WTC11 (cell line): ENCODE results near the gene SAPCD2. TPM values are rescaled to one million over a fixed set of nuclear protein-coding genes. Genes with fewer than 3 reads are reported as not detected.

Source experiments
- ATAC-seq: fragments of 200-7000 bp; cut with Tn5 transposase; 2 replicates; pipeline ENCODE4 v1.10.0; 2021; ENCODE audit warnings: mild to moderate bottlenecking, moderate library complexity
- CTCF ChIA-PET: fragments of 300-600 bp; sonication (Branson Sonifier 250); formaldehyde crosslinking; loops from one replicate; lab custom pipeline; 2021; ENCODE audit warnings: antibody characterized with exemption; lab: Charles Lee
- POLR2A ChIA-PET: fragments of 350-600 bp; sonication (Branson Sonifier 250); formaldehyde crosslinking; loops from one replicate; lab custom pipeline; 2021; ENCODE audit warnings: antibody characterized with exemption; lab: Charles Lee
- DNase-seq: peaks from one replicate; pipeline ENCODE4 v3.0.0; 2021; ENCODE audit warnings: low spot score
- H3K27ac Mint-ChIP-seq: 2 replicates; pipeline ENCODE4 v1.8.0; 2021; ENCODE audit warnings: mixed read lengths
- H3K27me3 Mint-ChIP-seq: 2 replicates; pipeline ENCODE4 v1.8.0; 2021; ENCODE audit warnings: low read depth, mild to moderate bottlenecking, moderate library complexity, mixed read lengths
- H3K36me3 Mint-ChIP-seq: 2 replicates; pipeline ENCODE4 v1.8.0; 2021; ENCODE audit warnings: mixed read lengths
- H3K4me1 Mint-ChIP-seq: 2 replicates; pipeline ENCODE4 v1.8.0; 2022; ENCODE audit warnings: mixed read lengths
- H3K4me3 Mint-ChIP-seq: 2 replicates; pipeline ENCODE4 v1.8.0; 2021; ENCODE audit warnings: mild to moderate bottlenecking, moderate library complexity, mixed read lengths
- H3K9me3 Mint-ChIP-seq: 2 replicates; pipeline ENCODE4 v1.8.0; 2021; ENCODE audit warnings: mixed read lengths
- FOXK1 ChIP-seq: sonication (generic); formaldehyde crosslinking; IDR thresholded peaks from 2 replicates; pipeline ENCODE4 v1.8.0; 2022; ENCODE audit warnings: mild to moderate bottlenecking, moderate library complexity, missing genetic modification reagents
- JUN ChIP-seq: sonication (generic); formaldehyde crosslinking; IDR thresholded peaks from 2 replicates; pipeline ENCODE4 v1.8.0; 2023; ENCODE audit warnings: mild to moderate bottlenecking, missing genetic modification reagents
- STAT6 ChIP-seq: sonication (generic); formaldehyde crosslinking; conservative IDR thresholded peaks from 2 replicates; pipeline ENCODE4 v1.8.1; 2023; ENCODE audit warnings: mild to moderate bottlenecking, low read depth, missing genetic modification reagents, moderate library complexity
- USF1 ChIP-seq: sonication (generic); formaldehyde crosslinking; IDR thresholded peaks from 2 replicates; pipeline ENCODE4 v1.8.0; 2022; ENCODE audit warnings: mild to moderate bottlenecking, missing genetic modification reagents
- ZNF416 ChIP-seq: fragments of 250-450 bp; sonication (Bioruptor Pico); IDR thresholded peaks from 2 replicates; pipeline ENCODE4 v1.9.0; 2021; ENCODE audit warnings: mild to moderate bottlenecking, inconsistent platforms
- total RNA-seq: library from RNA; stranded (reverse); gene quantifications from 3 replicates; pipeline ENCODE4 v1.2.3, GENCODE V29; 2021
- TF ChIP-seq, protein P1 (sequence below): sonication (generic); formaldehyde crosslinking; IDR thresholded peaks from 2 replicates; pipeline ENCODE4 v1.8.0; 2022; ENCODE audit warnings: mild to moderate bottlenecking, missing genetic modification reagents
- TF ChIP-seq, protein P2 (sequence below): sonication (generic); formaldehyde crosslinking; conservative IDR thresholded peaks from 2 replicates; pipeline ENCODE4 v1.8.1; 2022; ENCODE audit warnings: mild to moderate bottlenecking, missing genetic modification reagents
- TF ChIP-seq, protein P3 (sequence below): fragments of 250-450 bp; sonication (Bioruptor Pico); IDR thresholded peaks from 2 replicates; pipeline ENCODE4 v1.9.0; 2021; ENCODE audit warnings: moderate library complexity, mild to moderate bottlenecking, inconsistent platforms, borderline replicate concordance

The SAPCD2 gene
- total RNA-seq, 1 experiment from 2014 or later: 67.0 TPM

- Mint-ChIP-seq H3K27ac (no peak overlapping the region), H3K9me3 (no peaks in the 10 kb centered on the region), H3K4me1 (peaks cover 17% of the 10 kb centered on the region), H3K27me3 (peaks cover 3% of the 10 kb centered on the region; the same call in 1 of the 2 replicates), H3K4me3 (no peak overlapping the region), H3K36me3 (peaks cover 3% of the 10 kb centered on the region)
- no peak for ATAC-seq
- no peak for TF ChIP-seq ZNF416
- TF ChIP-seq, protein P1, sequence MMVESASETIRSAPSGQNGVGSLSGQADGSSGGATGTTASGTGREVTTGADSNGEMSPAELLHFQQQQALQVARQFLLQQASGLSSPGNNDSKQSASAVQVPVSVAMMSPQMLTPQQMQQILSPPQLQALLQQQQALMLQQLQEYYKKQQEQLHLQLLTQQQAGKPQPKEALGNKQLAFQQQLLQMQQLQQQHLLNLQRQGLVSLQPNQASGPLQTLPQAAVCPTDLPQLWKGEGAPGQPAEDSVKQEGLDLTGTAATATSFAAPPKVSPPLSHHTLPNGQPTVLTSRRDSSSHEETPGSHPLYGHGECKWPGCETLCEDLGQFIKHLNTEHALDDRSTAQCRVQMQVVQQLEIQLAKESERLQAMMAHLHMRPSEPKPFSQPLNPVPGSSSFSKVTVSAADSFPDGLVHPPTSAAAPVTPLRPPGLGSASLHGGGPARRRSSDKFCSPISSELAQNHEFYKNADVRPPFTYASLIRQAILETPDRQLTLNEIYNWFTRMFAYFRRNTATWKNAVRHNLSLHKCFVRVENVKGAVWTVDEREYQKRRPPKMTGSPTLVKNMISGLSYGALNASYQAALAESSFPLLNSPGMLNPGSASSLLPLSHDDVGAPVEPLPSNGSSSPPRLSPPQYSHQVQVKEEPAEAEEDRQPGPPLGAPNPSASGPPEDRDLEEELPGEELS (CRISPR knock-in tag): no peak
- TF ChIP-seq, protein P2, sequence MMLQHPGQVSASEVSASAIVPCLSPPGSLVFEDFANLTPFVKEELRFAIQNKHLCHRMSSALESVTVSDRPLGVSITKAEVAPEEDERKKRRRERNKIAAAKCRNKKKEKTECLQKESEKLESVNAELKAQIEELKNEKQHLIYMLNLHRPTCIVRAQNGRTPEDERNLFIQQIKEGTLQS (CRISPR knock-in tag): no peak
- DNase-seq: no peak
- CTCF ChIA-PET: interaction anchor here (0.7 to 10.4 kb wide), 10 partner anchors 10 to 171 kb away, joined by 3 to 240 read pairs (median 20); partner anchors contain the start of genes ENTPD2, MAN1B1 and SSNA1
- POLR2A ChIA-PET: interaction anchor here (0.9 to 1.0 kb wide), 2 partner anchors 20 to 21 kb away, joined by 3 read pairs; partner anchors contain the start of gene MAN1B1
Measured at GRCh38 chr9:137066096-137066861, 4.1 kb downstream of the SAPCD2 start.

- TF ChIP-seq FOXK1 (CRISPR knock-in tag) (no peak), USF1 (CRISPR knock-in tag) (no peak), STAT6 (no peak)
- TF ChIP-seq, protein P3, sequence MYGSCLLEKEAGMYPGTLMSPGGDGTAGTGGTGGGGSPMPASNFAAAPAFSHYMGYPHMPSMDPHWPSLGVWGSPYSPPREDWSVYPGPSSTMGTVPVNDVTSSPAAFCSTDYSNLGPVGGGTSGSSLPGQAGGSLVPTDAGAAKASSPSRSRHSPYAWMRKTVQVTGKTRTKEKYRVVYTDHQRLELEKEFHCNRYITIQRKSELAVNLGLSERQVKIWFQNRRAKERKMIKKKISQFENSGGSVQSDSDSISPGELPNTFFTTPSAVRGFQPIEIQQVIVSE (CRISPR knock-in tag): no peak
- POLR2A ChIA-PET: interaction anchor here (0.9 to 1.0 kb wide), 2 partner anchors 19 to 21 kb away, joined by 3 read pairs; partner anchors contain the start of gene MAN1B1
- H3K9me3 Mint-ChIP-seq: no peaks in the 10 kb centered on the region
- peaks cover 12% of the 10 kb centered on the region for H3K4me1 Mint-ChIP-seq
- DNase-seq (no peak), ATAC-seq (no peak)
- H3K27me3 Mint-ChIP-seq: peaks cover 6% of the 10 kb centered on the region
- peak overlapping the region; percentile 60 for H3K27ac Mint-ChIP-seq
- peaks cover 3% of the 10 kb centered on the region for H3K36me3 Mint-ChIP-seq
- H3K4me3 Mint-ChIP-seq: no peak overlapping the region
- CTCF ChIA-PET: interaction anchor here (1.2 to 10.4 kb wide), 11 partner anchors 9 to 187 kb away, joined by 3 to 240 read pairs (median 12); partner anchors contain the start of genes ENTPD2, MAN1B1, NPDC1 and RNF208
Measured at GRCh38 chr9:137065336-137065967, 4.9 kb downstream of the SAPCD2 start.

- H3K4me1 Mint-ChIP-seq: peaks cover 12% of the 10 kb centered on the region
- no peaks in the 10 kb centered on the region for H3K9me3 Mint-ChIP-seq
- POLR2A ChIA-PET: no interaction called here
- CTCF ChIA-PET: interaction anchor here (1.1 to 10.4 kb wide), 23 partner anchors 8 to 307 kb away, joined by 3 to 240 read pairs (median 9); partner anchors contain the start of genes ENTPD2, LCN8, MAN1B1 and NPDC1
- no peak for TF ChIP-seq JUN (CRISPR knock-in tag)
- ATAC-seq (no peak), DNase-seq (no peak)
- H3K36me3 Mint-ChIP-seq: peaks cover 3% of the 10 kb centered on the region
- H3K27me3 Mint-ChIP-seq: peaks cover 6% of the 10 kb centered on the region
- H3K27ac Mint-ChIP-seq: no peak overlapping the region
- H3K4me3 Mint-ChIP-seq: no peak overlapping the region
Measured at GRCh38 chr9:137064880-137065164, 5.5 kb downstream of the SAPCD2 start.
